HL-60 (cell line): ENCODE data around the gene GPX3.

ENCODE experiments used
- CTCF ChIP-seq: IDR thresholded peaks from one replicate; pipeline ENCODE4 v1.5.1; 2011; ENCODE audit warnings: low read length, control low read depth, inconsistent platforms; ENCODE audit not compliant: insufficient read depth
- POLR2AphosphoS5 ChIP-seq: IDR thresholded peaks from 2 replicates; pipeline ENCODE4 v1.6.1; 2012; ENCODE audit warnings: low read depth
- SPI1 ChIP-seq: IDR thresholded peaks from 2 replicates; pipeline ENCODE4 v1.6.1; 2012; ENCODE audit warnings: low read depth, mild to moderate bottlenecking, borderline replicate concordance

GRCh38 chr5:151051066-151051930 lies 30.9 kb downstream of the GPX3 start:
- TF ChIP-seq CTCF (peak; percentile 95), SPI1 (peak; percentile 70; the same call in 1 of the 2 replicates), POLR2AphosphoS5 (no peak)
